Measurements from ENCODE around the gene BTK.
A peak's percentile ranks its signal among the peaks of the same experiment; 100 is the strongest.

The BTK gene

DNA sequence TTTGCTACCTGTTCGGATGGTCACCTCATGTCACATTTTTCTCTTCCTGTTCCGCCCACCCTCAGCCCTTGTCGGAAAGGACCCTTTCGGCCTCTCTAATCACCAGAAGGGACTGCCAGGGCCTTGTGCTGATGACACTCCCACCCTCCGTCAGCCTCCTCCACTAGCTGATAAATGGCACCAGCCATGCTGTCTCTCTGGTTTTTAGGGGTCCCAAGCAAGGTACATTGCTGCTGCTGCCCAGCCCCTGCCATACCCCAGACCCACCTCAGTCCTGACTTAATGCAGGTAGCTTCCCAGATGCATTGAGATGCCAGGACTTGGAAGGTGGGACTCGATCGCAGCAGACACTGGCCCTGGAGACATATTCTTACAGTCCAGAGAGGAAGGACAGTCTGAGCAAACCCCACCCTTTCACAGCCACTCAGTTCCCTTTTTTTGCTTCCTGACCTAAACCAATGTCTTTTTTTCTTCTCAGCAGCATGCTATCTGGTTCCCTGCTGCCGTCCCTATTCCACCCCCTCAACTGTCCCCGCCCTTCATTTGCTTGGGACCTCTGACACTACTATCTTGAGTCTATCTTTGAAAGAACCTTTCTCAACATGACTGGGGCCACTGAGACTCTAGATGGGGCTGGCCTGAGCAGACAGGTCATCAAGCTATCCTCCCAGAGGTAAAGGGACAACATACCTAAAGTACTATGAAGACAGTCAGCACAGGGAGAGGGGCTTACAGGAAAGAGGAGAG lies at the start of gene BTK:
TSS of gene BTK (minus strand) at position 397 of the 747 bp plus-strand sequence. CDS start 10,907 bp downstream, outside the sequence.
- peak; percentile 60 for DNase-seq (ENCODE audit: low spot score)

- DNase-seq (ENCODE audit: low spot score) = no peak
These were observed 44.6 kb upstream of the BTK start for GRCh38 chrX:101430457-101431078.

DNA sequence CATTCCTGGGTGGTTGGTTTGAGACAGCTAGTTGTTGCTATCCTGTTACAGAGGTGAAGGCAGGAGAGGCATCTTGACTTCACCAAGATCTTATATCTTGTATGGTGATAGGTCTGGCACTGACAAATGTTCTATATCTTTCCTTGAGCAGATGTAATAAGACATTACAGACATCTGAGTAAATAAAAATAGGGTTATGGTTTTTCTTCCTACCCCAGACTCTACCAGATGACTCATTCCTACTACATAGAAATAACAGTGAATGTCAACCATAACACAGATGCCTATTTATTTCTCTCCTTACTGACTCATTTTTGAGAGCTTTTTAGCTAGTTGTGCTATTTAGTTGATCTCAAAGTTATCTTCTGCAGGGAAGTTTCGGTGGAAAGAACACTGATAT lies 43.9 kb upstream of the BTK start:
- no peak for DNase-seq (ENCODE audit: low spot score)

- no peak for DNase-seq (ENCODE audit: low spot score)
These were observed 42.0 kb upstream of the BTK start for GRCh38 chrX:101427954-101428353.

- no peak for DNase-seq (ENCODE audit: low spot score)
These were observed 33.5 kb upstream of the BTK start for GRCh38 chrX:101419489-101419888.

- peak; percentile 31 for DNase-seq (ENCODE audit: low spot score)
These were observed 32.2 kb upstream of the BTK start for GRCh38 chrX:101417981-101418841.

- peak; percentile 14 for DNase-seq (ENCODE audit: low spot score)
These were observed 31.2 kb upstream of the BTK start for GRCh38 chrX:101417190-101417589.

DNA sequence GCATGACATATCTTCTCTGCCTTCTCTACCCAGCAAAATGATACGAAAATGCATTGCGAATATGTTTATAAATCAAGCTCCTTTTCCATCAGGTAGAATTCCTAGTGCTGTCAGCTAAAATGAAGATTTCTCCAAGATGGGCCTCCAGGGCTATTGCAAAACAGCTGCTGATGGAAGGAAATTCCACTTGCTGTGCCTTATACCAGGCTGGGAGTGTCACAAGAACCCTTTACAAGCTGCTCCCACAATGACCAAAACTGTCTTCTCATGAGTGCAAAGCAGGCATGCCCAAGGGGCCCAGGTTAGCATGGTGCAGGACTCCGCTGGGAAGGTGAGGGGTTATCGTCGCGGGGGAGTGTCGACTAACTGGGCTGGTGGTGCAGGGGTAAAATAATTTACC lies 30.7 kb upstream of the BTK start:
- DNase-seq (ENCODE audit: low spot score) = no peak

DNA sequence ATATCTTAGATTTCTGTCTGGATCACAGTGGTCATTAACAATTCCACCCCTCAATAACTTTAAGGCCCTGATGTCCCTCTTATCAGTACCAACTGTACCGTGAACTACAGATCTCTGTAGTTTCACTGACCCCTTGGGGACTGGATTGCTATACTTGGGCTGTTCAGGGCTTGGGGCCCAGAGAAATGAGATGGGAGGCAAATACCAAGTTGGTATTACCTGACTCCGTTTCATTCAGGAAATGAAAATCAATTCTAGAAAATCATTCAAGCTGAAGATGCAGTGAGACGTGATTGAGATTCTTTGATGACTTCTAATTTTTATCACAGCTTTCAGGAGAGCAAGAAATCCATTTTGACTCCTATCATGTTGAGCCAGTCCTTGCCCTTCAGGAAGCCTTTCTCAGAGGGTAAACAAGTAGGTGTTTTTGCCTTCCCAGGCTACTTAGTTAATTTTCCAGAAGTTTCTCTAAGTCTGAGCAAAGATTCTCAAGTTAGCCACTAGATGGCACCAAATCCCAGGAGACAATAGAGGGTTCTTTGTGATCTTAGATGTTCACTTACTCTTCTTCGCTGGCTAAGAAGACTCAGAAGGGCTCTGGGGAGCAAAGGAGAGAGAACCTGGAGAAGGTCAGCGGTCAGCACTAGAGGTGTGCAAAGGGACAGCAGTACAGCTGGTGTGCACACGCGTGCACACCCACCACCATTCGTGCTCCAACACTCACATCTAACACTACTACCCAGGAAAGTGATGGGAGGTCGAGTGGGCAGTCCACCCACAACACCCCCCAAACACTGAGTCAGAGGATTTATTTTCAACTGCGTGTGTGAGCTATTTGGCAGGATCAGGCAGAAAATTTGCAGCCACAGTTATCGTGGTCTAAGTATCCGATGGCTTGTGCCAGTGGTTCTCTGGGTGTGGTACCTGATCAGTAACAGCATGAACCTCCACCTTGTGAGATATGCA lies 29.5 kb upstream of the BTK start:
- peak; percentile 91 for DNase-seq (ENCODE audit: low spot score)

- DNase-seq (ENCODE audit: low spot score) = no peak
These were observed 26.0 kb upstream of the BTK start for GRCh38 chrX:101411984-101412383.

GRCh38 chrX:101410461-101410860 lies 24.5 kb upstream of the BTK start:
- DNase-seq (ENCODE audit: low spot score) = peak; percentile 19

- DNase-seq (ENCODE audit: low spot score) = peak; percentile 54
These were observed 23.1 kb upstream of the BTK start for GRCh38 chrX:101409043-101409442.

DNA sequence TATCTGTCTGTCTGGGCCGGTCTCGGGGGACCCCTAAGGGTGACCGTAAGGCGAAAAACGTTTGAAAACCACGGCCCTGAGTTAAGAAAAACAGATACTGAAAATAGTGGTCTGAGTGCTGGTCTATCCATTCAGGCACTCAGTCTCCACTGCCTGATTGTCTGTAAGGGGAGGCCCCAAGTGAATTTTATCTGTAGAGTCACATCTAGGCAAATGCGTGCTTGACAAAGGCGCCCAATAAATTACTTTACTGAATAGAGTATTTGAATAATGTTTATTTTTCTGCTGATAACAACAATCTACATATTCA lies 22.5 kb upstream of the BTK start:
- no peak for DNase-seq (ENCODE audit: low spot score)

GRCh38 chrX:101407748-101408531 lies 21.9 kb upstream of the BTK start, which contains the start of the genes GLA and HNRNPH2:
Gene GLA, minus strand, starts transcription at chrX:101407925. Its CDS starts 22 bp downstream, at chrX:101407903.
Gene HNRNPH2, plus strand, starts transcription at chrX:101408222. Its CDS starts 3,767 bp downstream, at chrX:101411989.
- DNase-seq (ENCODE audit: low spot score) = peak; percentile 97

DNA sequence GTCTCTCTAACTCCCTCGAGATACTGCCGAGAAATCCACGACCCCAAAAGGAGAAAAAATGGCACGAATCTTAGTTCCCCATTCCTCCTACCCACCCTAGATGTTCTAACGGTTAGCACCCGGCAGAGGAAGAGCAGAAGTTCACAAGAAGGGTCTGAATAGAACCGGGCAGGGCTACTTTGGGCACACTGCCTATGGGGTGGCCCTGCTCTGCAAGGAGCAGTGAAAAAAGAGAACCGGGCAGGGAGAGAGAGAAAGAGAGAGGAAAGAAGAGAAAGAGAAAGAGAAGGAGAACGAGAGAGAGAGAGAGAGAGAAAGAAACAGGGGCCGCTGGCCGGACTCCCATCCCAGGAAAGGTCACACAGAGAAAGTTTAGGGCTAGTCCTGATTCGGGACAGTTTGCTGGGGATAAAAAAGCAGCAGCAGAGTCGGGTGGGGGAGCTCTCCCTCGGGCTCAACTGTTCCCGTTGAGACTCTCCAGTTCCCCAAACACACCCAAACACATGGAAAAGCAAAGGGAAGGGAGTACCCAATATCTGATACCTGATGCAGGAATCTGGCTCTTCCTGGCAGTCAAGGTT lies 21.3 kb upstream of the BTK start:
- peak; percentile 47 for DNase-seq (ENCODE audit: low spot score)

- DNase-seq (ENCODE audit: low spot score) = no peak
These were observed 13.8 kb upstream of the BTK start for GRCh38 chrX:101399825-101400224.

- no peak for DNase-seq (ENCODE audit: low spot score)
These were observed 12.7 kb upstream of the BTK start for GRCh38 chrX:101398694-101399093.

GRCh38 chrX:101397779-101398178 lies 11.8 kb upstream of the BTK start:
- no peak for DNase-seq (ENCODE audit: low spot score)

DNA sequence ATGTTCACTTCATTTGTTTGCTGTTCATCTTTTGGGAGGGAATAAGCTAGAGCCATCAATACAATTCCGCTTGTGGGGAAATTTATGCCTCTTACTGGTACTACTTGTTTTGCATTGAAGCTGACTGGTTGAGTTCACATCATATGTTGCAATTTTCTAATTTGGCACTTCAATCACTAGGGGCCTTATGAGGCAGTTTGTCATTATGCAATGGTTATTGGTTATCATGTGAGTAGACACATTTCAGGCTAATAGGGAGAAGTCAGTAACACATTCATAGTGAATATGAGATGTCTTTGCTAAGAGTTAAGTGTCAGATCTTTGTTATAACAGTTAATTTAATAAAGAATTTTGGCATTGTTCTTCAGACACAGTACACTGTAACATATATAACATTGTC lies 9.8 kb upstream of the BTK start:
- DNase-seq (ENCODE audit: low spot score) = peak; percentile 9

GRCh38 chrX:101394372-101394771 lies 8.4 kb upstream of the BTK start:
- DNase-seq (ENCODE audit: low spot score) = no peak
